Endothelial cell of umbilical vein (primary cell): ENCODE data around the gene CPZ. TPM values are rescaled to one million over a fixed set of nuclear protein-coding genes. Genes with fewer than 3 reads are reported as not detected.

Source experiments
- BruUV-seq: library from RNA; stranded (reverse); fragments of 400-500 nt; replicated peaks from 2 replicates; lab custom pipeline; 2021; lab: Mats Ljungman, UMichigan
- CTCF ChIA-PET: fragments of 300-600, 350-600 bp; sonication (Branson Sonifier 250); formaldehyde crosslinking; loops from one replicate; lab custom pipeline; 2021; ENCODE audit warnings: antibody characterized with exemption, inconsistent platforms; lab: Charles Lee
- POLR2A ChIA-PET: fragments of 300-600, 350-600 bp; sonication (Branson Sonifier 250); formaldehyde crosslinking; loops from one replicate; lab custom pipeline; 2021; ENCODE audit warnings: antibody characterized with exemption, inconsistent platforms; lab: Charles Lee
- DNase-seq: peaks from one replicate; pipeline ENCODE4 v3.0.0-alpha.2; 2011; ENCODE audit warnings: low read depth, low spot score
- FAIRE-seq: peaks from 2 replicates; lab custom pipeline; 2011; peaks lifted over from hg19 to GRCh38; lab: Jason Lieb, UNC
- H2AFZ ChIP-seq: 2 replicates; pipeline ENCODE4 v1.6.0; 2012; ENCODE audit warnings: low read depth, low read length, control low read depth, inconsistent platforms
- H3K27ac ChIP-seq: 2 replicates; pipeline ENCODE4 v1.5.1; 2011; ENCODE audit warnings: low read depth, mild to moderate bottlenecking, control low read depth, low read length, moderate library complexity; ENCODE audit not compliant: insufficient read depth
- H3K27me3 ChIP-seq, 2 experiments: 2 replicates each; pipeline versions ENCODE4 v1.6.0 to v1.6.1; 2011; ENCODE audit warnings: low read length in 2 of 2, mixed read lengths in 1 of 2; ENCODE audit not compliant: control insufficient read depth in 2 of 2, insufficient read depth in 2 of 2
- H3K36me3 ChIP-seq, 2 experiments: 2 replicates in 1 of 2; 3 replicates in 1 of 2; pipeline ENCODE4 v1.5.1; 2011; ENCODE audit warnings: low read length in 2 of 2, mild to moderate bottlenecking in 1 of 2, moderate library complexity in 1 of 2; ENCODE audit not compliant: control insufficient read depth in 2 of 2, insufficient read depth in 2 of 2; ENCODE audit errors: extremely low read depth in 1 of 2
- H3K4me1 ChIP-seq: 3 replicates; pipeline ENCODE4 v1.5.1; 2011; ENCODE audit warnings: mild to moderate bottlenecking, low read length; ENCODE audit not compliant: control insufficient read depth, insufficient read depth; ENCODE audit errors: extremely low read depth
- H3K4me2 ChIP-seq: 2 replicates; pipeline ENCODE4 v1.6.1; 2011; ENCODE audit warnings: low read length, control low read depth, mixed read lengths; ENCODE audit not compliant: insufficient read depth
- H3K4me3 ChIP-seq, 3 experiments: fragments of 200-600 bp in 1 of 3; sonication (generic), shearing (Covaris generic) in 1 of 3; replicated peaks in 1 of 3; 2 replicates each; pipeline ENCODE4 v1.5.1; 2011 to 2016; ENCODE audit warnings: control low read depth in 3 of 3, low read length in 3 of 3, mild to moderate bottlenecking in 2 of 3, inconsistent platforms in 1 of 3, low read depth in 1 of 3, moderate library complexity in 1 of 3; ENCODE audit not compliant: insufficient read depth in 1 of 3
- H3K79me2 ChIP-seq: 2 replicates; pipeline ENCODE4 v1.6.0; 2012; ENCODE audit warnings: low read length, inconsistent platforms; ENCODE audit not compliant: control insufficient read depth, insufficient read depth
- H3K9ac ChIP-seq: replicated peaks from 2 replicates; pipeline ENCODE3; 2011; ENCODE audit warnings: low read length, control low read depth; ENCODE audit not compliant: insufficient read depth; ENCODE audit errors: extremely low read depth
- H3K9me1 ChIP-seq: replicated peaks from 3 replicates; pipeline ENCODE4 v1.6.0; 2011; ENCODE audit warnings: mild to moderate bottlenecking, low read length; ENCODE audit not compliant: control insufficient read depth, insufficient read depth; ENCODE audit errors: extremely low read depth
- H3K9me3 ChIP-seq: replicated peaks from 2 replicates; pipeline ENCODE4 v1.5.1; 2012; ENCODE audit warnings: low read length, inconsistent platforms; ENCODE audit not compliant: control insufficient read depth, insufficient read depth
- H4K20me1 ChIP-seq: replicated peaks from 2 replicates; pipeline ENCODE3; 2011; ENCODE audit warnings: mild to moderate bottlenecking, low read length; ENCODE audit not compliant: control insufficient read depth, insufficient read depth; ENCODE audit errors: extremely low read depth
- EZH2 ChIP-seq: IDR thresholded peaks from 2 replicates; pipeline ENCODE4 v1.6.1; 2012; ENCODE audit warnings: borderline replicate concordance, low read depth, mild to moderate bottlenecking, moderate library complexity, low read length, inconsistent platforms; ENCODE audit not compliant: severe bottlenecking
- FOS ChIP-seq: IDR thresholded peaks from 2 replicates; pipeline ENCODE4 v1.6.1; 2011; ENCODE audit warnings: mild to moderate bottlenecking, low read length, moderate library complexity, borderline replicate concordance; ENCODE audit not compliant: insufficient read depth
- GATA2 ChIP-seq: IDR thresholded peaks from 2 replicates; pipeline ENCODE4 v1.7.0; 2011; ENCODE audit warnings: low read depth, mild to moderate bottlenecking, moderate library complexity, mixed read lengths, low read length; ENCODE audit not compliant: insufficient read length, insufficient read depth
- JUN ChIP-seq: IDR thresholded peaks from 2 replicates; pipeline ENCODE4 v1.6.1; 2011; ENCODE audit warnings: borderline replicate concordance, low read depth; ENCODE audit not compliant: insufficient read length, insufficient read depth
- MYC ChIP-seq: IDR thresholded peaks from one replicate; pipeline ENCODE4 v1.6.1; 2011; ENCODE audit warnings: mild to moderate bottlenecking, low read depth, low read length
- POLR2AphosphoS5 ChIP-seq: IDR thresholded peaks from 2 replicates; pipeline ENCODE4 v1.6.1; 2012; ENCODE audit warnings: low read depth, mild to moderate bottlenecking, control low read depth, low read length, moderate library complexity; ENCODE audit not compliant: insufficient read depth
- dilution Hi-C: fragments of 300-500 bp; cut with MboI; formaldehyde crosslinking; loops from one replicate; pipeline ENCODE4 v1.15.0; 2019; ENCODE audit warnings: low sequenced_read_pairs; ENCODE audit not compliant: extremely low pct_ligation_motif_present
- intact Hi-C: fragments of 100-400 bp; cut with micrococcal nuclease; formaldehyde crosslinking; loops from one replicate; pipeline ENCODE4 v1.10.0; 2022
- polyA plus RNA-seq, 4 experiments: library from polyadenylated mRNA; depleted of rRNA in 3 of 4; stranded (reverse) in 3 of 4; unstranded in 1 of 4; fragments of >200 nt; gene quantifications; 2 replicates each; pipeline versions ENCODE4 v1.2.1 to v1.2.3, GENCODE V29; 2011 to 2012; ENCODE audit warnings: missing spikeins in 1 of 4
- total RNA-seq: library from RNA; stranded (reverse); gene quantifications from 2 replicates; pipeline ENCODE4 v1.2.3, GENCODE V29; 2021
- TF ChIP-seq, protein P1 (sequence below), 2 donors: IDR thresholded peaks; 1 replicate in 1 of 2; 2 replicates in 1 of 2; pipeline ENCODE4 v1.5.1; 2011; ENCODE audit warnings: low read length in 2 of 2, mild to moderate bottlenecking in 2 of 2, moderate library complexity in 2 of 2, control low read depth in 1 of 2, inconsistent platforms in 1 of 2, low read depth in 1 of 2; ENCODE audit not compliant: insufficient read depth in 1 of 2; ENCODE audit errors: extremely low read depth in 1 of 2

Gene CPZ
- total and polyA plus RNA-seq, 2 donors (not counting 3 experiments of a cell fraction or from before 2014, with no cell fraction given) = not detected

DNA sequence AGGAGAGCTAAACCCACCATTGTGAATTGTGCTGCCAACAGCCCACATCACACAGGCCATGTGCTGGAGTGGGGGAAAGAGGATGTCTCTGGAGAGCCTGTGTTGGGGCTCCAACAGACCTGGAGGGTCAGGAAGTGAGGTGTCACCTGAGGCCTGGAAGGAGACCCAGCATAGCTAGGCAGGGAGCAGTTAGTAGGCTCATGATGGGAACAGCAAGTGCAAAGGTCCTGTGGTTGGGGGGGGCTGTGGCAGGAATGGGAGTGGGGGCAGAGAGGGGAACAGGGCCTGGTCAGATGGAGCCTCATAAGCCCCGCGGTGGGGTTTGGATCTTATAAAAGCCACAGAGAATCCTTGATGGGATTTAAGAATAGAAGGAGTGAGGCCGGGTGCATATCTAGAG, 48.3 kb upstream of the CPZ start:
- Histone ChIP-seq H3K4me1 (no peaks in the 10 kb centered on the region), H3K4me2 (no peak overlapping the region), H4K20me1 (no peaks in the 10 kb centered on the region), H3K27me3 (no peaks in the 10 kb centered on the region), H3K36me3 (no peaks in the 10 kb centered on the region), H3K9ac (no peak overlapping the region), H3K9me3 (no peaks in the 10 kb centered on the region), H3K79me2 (no peaks in the 10 kb centered on the region), H3K27ac (no peak overlapping the region), H2AFZ (no peak overlapping the region), H3K9me1 (no peaks in the 10 kb centered on the region), H3K4me3 (no peak overlapping the region)
- dilution Hi-C loops (no loop called here), intact Hi-C loops (no loop called here)
- ChIA-PET CTCF (no interaction called here), POLR2A (no interaction called here)
- DNase-seq (no peak), FAIRE-seq (no peak)
- TF ChIP-seq GATA2 (no peak), MYC (no peak), FOS (no peak), EZH2 (no peak), POLR2AphosphoS5 (no peak), JUN (no peak)
- TF ChIP-seq, protein P1, sequence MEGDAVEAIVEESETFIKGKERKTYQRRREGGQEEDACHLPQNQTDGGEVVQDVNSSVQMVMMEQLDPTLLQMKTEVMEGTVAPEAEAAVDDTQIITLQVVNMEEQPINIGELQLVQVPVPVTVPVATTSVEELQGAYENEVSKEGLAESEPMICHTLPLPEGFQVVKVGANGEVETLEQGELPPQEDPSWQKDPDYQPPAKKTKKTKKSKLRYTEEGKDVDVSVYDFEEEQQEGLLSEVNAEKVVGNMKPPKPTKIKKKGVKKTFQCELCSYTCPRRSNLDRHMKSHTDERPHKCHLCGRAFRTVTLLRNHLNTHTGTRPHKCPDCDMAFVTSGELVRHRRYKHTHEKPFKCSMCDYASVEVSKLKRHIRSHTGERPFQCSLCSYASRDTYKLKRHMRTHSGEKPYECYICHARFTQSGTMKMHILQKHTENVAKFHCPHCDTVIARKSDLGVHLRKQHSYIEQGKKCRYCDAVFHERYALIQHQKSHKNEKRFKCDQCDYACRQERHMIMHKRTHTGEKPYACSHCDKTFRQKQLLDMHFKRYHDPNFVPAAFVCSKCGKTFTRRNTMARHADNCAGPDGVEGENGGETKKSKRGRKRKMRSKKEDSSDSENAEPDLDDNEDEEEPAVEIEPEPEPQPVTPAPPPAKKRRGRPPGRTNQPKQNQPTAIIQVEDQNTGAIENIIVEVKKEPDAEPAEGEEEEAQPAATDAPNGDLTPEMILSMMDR (IDR thresholded peaks at IDR 0.05; ENCODE audit: extremely low read depth in 1 of 2, insufficient read depth in 1 of 2, low read depth in 1 of 2, low read length in 2 of 2) = no peak
- no TSS peak for BruUV-seq
